Cerebellar nuclear complex (tissue), 1 donor: ENCODE measurements around the gene LRRC14B.
"Not testable (repeated sequence)": the region's sequence is repeated elsewhere in the genome, so short reads cannot be mapped to it uniquely, and the experiment has no call there.

Source experiments
- DNase-seq, 2 experiments: peaks; one replicate each; lab custom pipeline; 2025; lab: John Stamatoyannopoulos, UW

LRRC14B gene

DNA sequence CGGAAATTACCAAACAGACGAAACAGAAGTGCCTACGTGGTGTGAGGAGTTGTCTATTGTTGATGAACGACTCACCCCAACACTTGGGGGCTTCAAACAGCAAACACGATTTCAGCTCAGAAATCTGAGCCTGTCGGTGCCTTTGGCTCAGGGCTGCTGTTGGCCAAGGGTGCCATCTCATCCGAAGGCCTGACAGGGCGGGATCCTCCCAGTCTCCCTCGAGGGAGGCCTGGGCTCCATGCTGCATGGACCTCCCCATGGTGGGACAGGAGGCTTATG lies 1.3 kb downstream of the LRRC14B start:
- DNase-seq: no peak

GRCh38 chr5:192970-193831 lies 1.9 kb downstream of the LRRC14B start:
- DNase-seq: no peak

DNA sequence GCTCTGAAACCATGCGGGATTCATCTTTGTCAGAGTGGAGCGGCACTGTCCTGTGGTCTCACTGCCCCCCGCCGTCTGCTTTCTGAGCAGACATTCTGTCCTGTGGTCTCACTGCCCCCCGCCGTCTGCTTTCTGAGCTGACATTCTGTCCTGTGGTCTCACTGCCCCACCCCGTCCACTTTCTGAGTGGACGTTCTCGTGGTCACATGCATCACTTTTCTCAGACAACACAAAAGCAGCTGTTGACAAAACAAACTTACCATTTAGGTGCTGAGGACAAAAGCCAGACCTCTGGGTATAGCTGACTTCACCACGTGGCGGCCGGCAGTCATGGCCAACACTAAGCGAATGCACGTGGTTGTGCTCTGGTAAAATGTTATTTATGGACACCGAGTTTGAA lies 2.8 kb downstream of the LRRC14B start:
- no peak for DNase-seq

DNA sequence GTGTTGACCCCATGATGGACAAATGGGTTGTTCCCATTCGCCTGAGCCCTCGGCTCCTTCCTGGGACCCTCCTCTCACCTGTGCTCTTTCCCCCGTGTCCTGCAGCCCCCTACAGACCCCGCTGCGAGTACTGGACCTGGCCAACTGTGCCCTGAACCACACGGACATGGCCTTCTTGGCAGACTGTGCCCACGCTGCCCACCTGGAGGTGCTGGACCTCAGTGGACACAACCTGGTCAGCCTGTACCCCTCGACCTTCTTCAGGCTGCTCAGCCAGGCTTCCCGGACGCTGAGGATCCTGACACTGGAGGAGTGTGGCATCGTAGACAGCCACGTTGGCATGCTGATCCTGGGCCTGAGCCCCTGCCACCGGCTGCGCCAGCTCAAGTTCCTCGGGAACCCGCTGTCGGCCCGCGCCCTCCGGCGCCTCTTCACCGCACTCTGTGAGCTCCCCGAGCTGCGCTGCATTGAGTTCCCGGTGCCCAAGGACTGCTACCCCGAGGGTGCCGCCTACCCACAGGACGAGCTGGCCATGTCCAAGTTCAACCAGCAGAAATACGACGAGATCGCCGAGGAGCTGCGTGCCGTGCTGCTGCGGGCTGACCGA lies 3.4 kb downstream of the LRRC14B start:
- no peak for DNase-seq

- no peak for DNase-seq
These were observed 4.3 kb downstream of the LRRC14B start for GRCh38 chr5:195401-196160.

- DNase-seq: no peak
These were observed 5.1 kb downstream of the LRRC14B start for GRCh38 chr5:196350-196749.

DNA sequence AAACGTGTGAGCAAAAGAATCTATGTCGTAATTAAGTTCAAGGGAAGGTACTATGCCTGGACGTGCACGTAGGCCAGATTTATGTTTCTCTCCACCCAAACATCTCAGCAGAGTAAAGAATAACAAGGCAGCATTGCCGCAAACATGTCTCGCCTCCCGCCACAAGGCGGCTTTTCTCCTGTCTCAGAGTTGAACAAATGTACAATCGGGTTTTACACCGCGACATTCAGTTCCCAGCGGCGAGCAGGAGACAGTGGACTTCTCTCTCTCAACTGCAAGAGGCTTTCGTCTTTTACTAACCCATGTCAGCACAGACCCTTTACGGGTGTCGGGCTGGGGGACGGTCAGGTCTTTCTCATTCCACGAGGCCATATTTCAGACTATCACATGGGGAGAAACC lies 5.7 kb downstream of the LRRC14B start:
- DNase-seq: not testable (repeated sequence)

DNA sequence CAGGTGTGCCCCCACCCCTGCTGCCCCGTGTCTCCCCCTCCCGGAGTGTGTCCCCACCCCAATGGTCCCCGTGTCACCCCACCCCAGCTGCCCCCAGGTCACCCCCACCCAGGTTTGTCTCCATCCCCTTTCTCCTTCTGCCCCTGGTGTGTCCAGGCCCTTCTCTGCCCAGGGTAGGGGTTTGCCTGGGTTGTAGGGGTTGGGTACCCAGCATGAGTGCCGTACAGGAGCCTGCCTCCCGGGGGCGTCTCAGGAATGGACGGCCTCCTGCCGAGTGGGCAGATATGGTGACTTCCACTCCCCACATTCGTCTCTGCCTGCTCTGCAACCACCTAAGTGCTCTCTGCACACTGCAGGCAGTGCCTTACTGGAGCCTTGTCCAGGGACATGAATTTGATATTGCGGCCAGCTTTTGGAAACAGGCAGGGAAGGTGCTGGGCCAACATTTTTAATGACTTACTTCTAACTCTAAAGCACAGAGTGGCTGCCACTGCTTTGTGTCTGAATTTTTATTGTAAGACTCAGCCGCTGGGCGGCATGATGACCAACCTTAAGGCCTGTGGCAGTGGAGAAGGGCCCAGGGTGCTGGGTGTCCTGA lies 6.7 kb downstream of the LRRC14B start:
- DNase-seq: no peak

- no peak for DNase-seq
These were observed 7.4 kb downstream of the LRRC14B start for GRCh38 chr5:198516-199196.

DNA sequence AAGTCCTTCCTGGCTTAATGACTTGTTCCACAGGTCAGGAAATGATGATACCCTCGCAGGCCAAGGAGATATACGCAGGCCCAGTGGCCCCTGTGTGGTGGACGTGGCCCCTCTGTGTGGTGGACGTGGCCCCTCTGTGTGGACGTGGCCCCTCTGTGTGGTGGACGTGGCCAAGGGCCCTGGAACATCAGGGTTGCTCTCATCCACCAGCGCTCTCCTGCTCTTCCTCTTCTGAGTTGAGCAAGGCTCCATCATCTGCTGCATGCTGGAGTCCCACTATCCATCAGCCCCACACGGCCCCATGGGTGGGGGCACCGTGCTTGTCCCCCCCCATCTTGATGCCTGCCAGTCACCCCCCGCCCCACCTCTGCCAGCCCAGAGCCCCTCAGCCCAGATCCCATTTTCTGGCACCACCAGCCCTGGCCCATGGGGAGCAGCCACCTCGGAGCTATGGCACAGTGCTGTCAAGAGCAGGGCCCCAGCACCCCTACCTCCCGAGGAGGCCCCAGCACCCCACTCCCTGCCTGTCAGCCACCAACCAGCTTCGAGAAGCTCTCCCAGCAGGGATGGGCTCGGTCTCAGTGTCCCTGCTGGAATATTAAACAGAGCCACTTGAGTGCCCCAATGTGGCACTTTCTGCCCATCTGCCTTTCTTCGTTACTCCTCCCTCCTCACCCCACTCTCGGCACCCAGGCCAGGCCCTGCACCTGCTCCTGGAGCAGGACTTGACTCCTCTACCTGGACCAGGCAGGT lies 8.1 kb downstream of the LRRC14B start:
- DNase-seq: no peak

GRCh38 chr5:199950-200645 lies 8.8 kb downstream of the LRRC14B start:
- DNase-seq: no peak

DNA sequence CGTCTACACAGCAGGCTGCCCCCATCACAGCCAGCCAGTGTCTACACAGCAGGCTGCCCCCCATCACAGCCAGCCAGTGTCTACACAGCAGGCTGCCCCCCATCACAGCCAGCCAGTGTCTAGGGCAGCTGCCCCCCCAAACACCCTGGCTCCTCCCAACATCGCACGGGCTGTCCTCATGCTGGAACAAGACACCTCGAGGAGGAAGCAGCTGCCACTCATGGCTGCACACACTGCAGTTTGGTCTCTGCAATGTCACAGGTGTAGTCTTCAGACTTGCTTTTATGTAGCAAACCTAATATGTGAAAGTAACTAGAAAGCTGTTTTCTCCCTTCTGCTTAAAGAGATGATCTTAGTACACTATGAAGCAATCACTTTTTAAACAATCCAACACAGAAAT lies 9.7 kb downstream of the LRRC14B start:
- DNase-seq: no peak

- no peak for DNase-seq
These were observed 10.4 kb downstream of the LRRC14B start for GRCh38 chr5:201672-202071.

GRCh38 chr5:203246-203930 lies 12.1 kb downstream of the LRRC14B start:
- no peak for DNase-seq

- DNase-seq: no peak
These were observed 12.7 kb downstream of the LRRC14B start for GRCh38 chr5:204001-204400.

DNA sequence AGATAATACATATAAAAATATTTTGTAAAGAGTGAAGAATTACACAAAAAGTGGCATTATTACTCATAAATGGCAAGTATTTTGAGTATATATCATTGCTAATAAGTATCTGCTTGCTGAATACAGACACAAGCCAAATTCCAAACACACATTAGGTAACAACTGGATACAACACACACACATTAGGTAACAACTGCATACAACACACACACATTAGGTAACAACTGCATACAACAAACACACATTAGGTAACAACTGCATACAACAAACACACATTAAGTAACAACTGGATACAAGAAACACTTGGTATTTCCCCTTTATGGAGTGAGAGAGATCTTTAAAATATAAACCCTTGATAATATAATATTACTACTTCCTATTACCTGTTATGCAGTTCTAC lies 13.2 kb downstream of the LRRC14B start:
- DNase-seq: no peak

DNA sequence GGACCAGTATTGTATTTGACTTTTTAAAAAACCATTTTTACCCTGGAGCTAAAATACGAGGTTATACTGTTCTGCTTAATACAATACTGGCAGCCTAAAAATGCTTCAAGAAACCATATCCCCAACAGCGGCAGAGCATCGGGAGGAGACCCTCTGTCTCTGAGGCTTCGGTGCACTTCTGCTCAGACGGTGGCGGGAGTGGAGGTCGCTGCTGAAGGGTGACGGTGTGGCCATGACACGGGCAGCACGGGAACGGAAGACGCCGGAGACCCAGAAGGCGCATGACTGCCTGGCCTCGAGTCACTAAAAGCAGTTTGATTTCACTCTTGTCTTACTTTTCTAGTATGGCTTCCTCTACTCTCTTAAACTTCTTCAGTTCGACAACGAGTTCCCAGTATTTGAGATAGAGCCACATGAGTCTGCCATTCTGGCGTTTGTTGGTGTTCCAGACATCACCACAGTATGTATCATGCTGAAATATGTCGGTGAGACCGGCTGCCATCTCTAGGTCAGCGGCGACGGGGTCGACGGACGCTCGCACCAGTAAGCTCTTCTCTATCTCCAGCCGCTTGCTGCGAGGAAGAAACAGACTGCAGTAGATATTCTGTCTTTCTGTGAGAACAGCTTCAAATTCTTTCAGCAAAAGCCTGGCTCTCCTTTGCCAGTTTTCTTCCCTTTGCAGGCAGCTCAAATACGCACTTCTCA lies 13.8 kb downstream of the LRRC14B start:
- DNase-seq: no peak

DNA sequence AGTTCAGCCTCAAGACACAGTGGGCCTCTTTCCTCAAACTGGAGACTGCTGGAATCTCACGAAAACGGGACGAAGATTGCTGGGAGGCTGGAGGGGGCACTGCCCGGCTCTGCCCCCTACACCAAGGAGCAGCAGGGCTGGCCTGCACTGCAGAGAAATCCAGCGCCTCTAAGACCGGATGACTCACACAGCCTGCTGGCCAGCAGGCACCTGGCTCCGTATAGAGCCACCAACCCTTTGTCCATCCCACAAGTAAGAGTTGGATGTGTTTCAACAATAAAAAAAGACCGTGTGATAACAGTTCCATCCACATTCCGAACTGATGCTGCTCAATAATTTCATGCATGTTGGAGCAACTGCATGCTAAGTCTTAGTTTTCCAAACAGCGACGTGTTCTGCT lies 15.1 kb downstream of the LRRC14B start:
- DNase-seq: no peak

- no peak for DNase-seq
These were observed 15.7 kb downstream of the LRRC14B start for GRCh38 chr5:206927-207536.
